Esophagus squamous epithelium (tissue), 5 donors: ENCODE data around the gene IFNL1. TPM values are rescaled to one million over a fixed set of nuclear protein-coding genes. Genes with fewer than 3 reads are reported as not detected.
"Not testable (repeated sequence)": the region's sequence is repeated elsewhere in the genome, so short reads cannot be mapped to it uniquely, and the experiment has no call there.

ENCODE experiments used
- DNase-seq: peaks from one replicate; lab custom pipeline; 2025; lab: John Stamatoyannopoulos, UW
- H3K27ac ChIP-seq, 4 donors: fragments of 200-600 bp; sonication (generic); one replicate each; pipeline ENCODE4 v1.5.1; 2016 to 2019; ENCODE audit warnings: mild to moderate bottlenecking in 1 of 4
- H3K27me3 ChIP-seq, 4 donors: fragments of 200-600 bp; sonication (generic); 1 replicate in 3 of 4; 2 replicates in 1 of 4; pipeline versions ENCODE4 v1.5.1 to v1.6.0; 2017 to 2021; ENCODE audit warnings: antibody characterized with exemption in 1 of 4
- H3K36me3 ChIP-seq, 3 donors: fragments of 200-600 bp; sonication (generic); one replicate each; pipeline ENCODE4 v1.5.1; 2016 to 2019
- H3K4me1 ChIP-seq, 3 donors: fragments of 200-600 bp; sonication (generic); one replicate each; pipeline ENCODE4 v1.5.1; 2017 to 2019
- H3K4me3 ChIP-seq, 4 donors: fragments of 200-600 bp; sonication (generic); 1 replicate in 3 of 4; 2 replicates in 1 of 4; pipeline ENCODE4 v1.5.1; 2016 to 2019; ENCODE audit warnings: mild to moderate bottlenecking in 2 of 4, moderate library complexity in 1 of 4
- H3K9me3 ChIP-seq, 3 donors: fragments of 200-600 bp; sonication (generic); one replicate each; pipeline ENCODE4 v1.5.1; 2016 to 2019
- CTCF ChIP-seq, 6 experiments: fragments of 450-650 bp in 4 of 6; fragments of 200-600 bp in 2 of 6; sonication (generic) in 2 of 6; IDR thresholded peaks; one replicate each; pipeline ENCODE4 v1.5.1; 2016 to 2019; ENCODE audit warnings: antibody characterized with exemption in 6 of 6, mild to moderate bottlenecking in 4 of 6, moderate library complexity in 4 of 6
- POLR2A ChIP-seq, 4 donors: fragments of 450-650 bp; IDR thresholded peaks; one replicate each; pipeline ENCODE4 v1.6.1; 2017; ENCODE audit warnings: antibody characterized with exemption in 4 of 4, mild to moderate bottlenecking in 4 of 4, moderate library complexity in 3 of 4
- WGBS, 2 donors: methylation state at CpG; one replicate each; pipeline ENCODE4 v1.1.5; 2018; 5-methylcytosine and 5-hydroxymethylcytosine counted together
- intact Hi-C: fragments of 100-400 bp; cut with DNase I; formaldehyde crosslinking; loops from one replicate; pipeline ENCODE4 v1.15.0; 2022
- total RNA-seq, 4 donors: library from RNA; depleted of rRNA; stranded (reverse); fragments of >200 nt; gene quantifications; one replicate each; pipeline ENCODE4 v1.1.0, GENCODE V29; 2016
- donor health status: DM: yes; HTN: yes; CAD: no.

Gene IFNL1
- total RNA-seq, 4 donors from 2014 or later: not detected

DNA sequence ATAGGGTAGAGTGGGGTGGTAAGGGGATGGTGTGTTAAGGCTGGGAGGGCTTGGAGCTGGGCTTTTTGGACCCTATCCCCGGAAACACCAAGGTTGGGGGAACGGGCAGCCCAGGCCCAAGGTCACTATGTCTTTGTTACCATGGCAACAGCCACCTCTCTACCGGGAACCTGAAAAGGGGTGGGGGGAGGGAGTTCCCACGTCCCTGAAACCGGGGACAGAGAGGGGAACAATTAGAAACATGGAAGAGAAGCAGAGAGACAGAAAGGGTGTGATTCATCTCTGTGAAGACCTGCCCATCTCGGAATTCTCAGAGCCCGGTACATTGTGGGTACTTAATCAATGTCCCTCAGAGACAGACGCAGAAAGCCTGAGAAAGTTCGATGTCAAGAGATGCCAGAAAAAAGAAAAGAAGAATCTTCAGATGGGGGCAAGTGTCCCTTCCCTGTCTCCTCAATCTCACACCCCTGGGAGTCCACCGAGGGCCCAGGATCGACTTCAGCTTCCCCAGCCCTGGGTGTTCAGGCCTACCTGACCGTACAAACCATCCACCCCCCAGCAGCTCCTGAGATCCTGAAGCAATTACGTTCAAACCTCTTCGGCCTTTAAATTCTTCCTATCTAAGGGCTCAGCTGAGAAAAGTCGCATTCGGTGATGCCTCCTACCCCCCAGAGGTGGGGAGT lies 31.3 kb downstream of the IFNL1 start:
- DNase-seq: no peak
- TF ChIP-seq CTCF (IDR thresholded peaks at IDR 0.05): no peak
- no peak for TF ChIP-seq POLR2A (IDR thresholded peaks at IDR 0.05)
- H3K27ac ChIP-seq: no peak overlapping the region
- 64 to 73% methylated on average over 15 to 16 of the region's 16 CpGs for WGBS, 2 donors
- intact Hi-C loops: loop anchor here (5.0 to 10.0 kb wide), 2 partner anchors 205 to 363 kb away; no protein-coding TSS in a partner anchor
- no peak overlapping the region for H3K4me3 ChIP-seq
- no peaks in the 10 kb centered on the region for H3K36me3 ChIP-seq
- H3K27me3 ChIP-seq: peaks cover 0 to 4% (median 0%) of the 10 kb centered on the region in 4 donors
- H3K9me3 ChIP-seq: no peaks in the 10 kb centered on the region
- peaks cover 0 to 8% (median 0%) of the 10 kb centered on the region in 3 donors for H3K4me1 ChIP-seq

DNA sequence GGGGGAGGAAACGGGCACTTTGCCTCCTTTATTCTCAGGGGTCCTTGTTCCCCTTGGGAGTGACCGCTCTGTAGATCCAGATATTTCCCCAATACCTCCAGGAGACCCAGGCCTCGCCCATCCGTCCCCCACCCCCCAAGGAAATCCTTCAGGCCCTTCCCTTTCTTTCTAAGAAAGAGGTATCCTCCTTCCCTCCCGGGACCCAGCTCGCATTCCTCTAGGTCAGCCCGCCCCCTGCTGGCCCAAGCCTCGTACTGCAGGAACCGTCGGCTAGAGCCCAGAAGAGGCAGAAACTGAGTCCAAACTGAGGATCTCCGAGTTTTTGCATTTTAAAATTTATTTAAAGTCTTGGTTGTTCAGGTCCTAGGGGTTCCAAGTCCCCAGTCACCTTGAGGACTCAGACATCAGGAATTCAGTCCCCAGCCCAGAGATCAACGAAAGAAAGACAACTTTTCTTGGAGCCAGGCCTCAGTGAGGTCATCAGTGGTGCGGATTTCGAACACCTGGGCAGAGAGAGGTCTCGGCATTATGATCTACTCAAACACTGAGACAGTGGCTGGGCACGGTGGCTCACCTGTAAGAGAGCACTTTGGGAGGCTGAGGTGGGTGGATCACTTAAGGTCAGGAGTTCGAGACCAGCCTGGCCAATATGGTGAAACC lies 32.0 kb downstream of the IFNL1 start:
- TF ChIP-seq POLR2A (IDR thresholded peaks at IDR 0.05): no peak
- TF ChIP-seq CTCF (IDR thresholded peaks at IDR 0.05): peak; percentile 82 to 98 (median 97)
- WGBS, 2 donors: 27 to 41% methylated on average over 12 to 14 of the region's 17 CpGs
- peaks cover 0 to 8% (median 0%) of the 10 kb centered on the region in 3 donors for H3K4me1 ChIP-seq
- DNase-seq: no peak
- H3K9me3 ChIP-seq: no peaks in the 10 kb centered on the region
- no peaks in the 10 kb centered on the region for H3K36me3 ChIP-seq
- no peak overlapping the region for H3K27ac ChIP-seq
- peaks cover 0 to 4% (median 0%) of the 10 kb centered on the region in 4 donors for H3K27me3 ChIP-seq
- intact Hi-C loops: loop anchor here (5.0 to 10.0 kb wide), 2 partner anchors 206 to 363 kb away; no protein-coding TSS in a partner anchor
- H3K4me3 ChIP-seq: no peak overlapping the region

- peaks cover 0 to 16% (median 0%) of the 10 kb centered on the region in 3 donors for H3K4me1 ChIP-seq
- no peaks in the 10 kb centered on the region for H3K9me3 ChIP-seq
- H3K27me3 ChIP-seq: peaks cover 0 to 4% (median 0%) of the 10 kb centered on the region in 4 donors
- no peak overlapping the region for H3K4me3 ChIP-seq
- intact Hi-C loops: loop anchor here (5.0 to 10.0 kb wide), 2 partner anchors 208 to 365 kb away; no protein-coding TSS in a partner anchor
- 81 to 84% methylated on average over 7 of the region's 7 CpGs for WGBS, 2 donors
- no peak for TF ChIP-seq CTCF (IDR thresholded peaks at IDR 0.05)
- no peaks in the 10 kb centered on the region for H3K36me3 ChIP-seq
- no peak overlapping the region for H3K27ac ChIP-seq
- no peak for DNase-seq
Measured at GRCh38 chr19:39329948-39330347, 33.7 kb downstream of the IFNL1 start.

DNA sequence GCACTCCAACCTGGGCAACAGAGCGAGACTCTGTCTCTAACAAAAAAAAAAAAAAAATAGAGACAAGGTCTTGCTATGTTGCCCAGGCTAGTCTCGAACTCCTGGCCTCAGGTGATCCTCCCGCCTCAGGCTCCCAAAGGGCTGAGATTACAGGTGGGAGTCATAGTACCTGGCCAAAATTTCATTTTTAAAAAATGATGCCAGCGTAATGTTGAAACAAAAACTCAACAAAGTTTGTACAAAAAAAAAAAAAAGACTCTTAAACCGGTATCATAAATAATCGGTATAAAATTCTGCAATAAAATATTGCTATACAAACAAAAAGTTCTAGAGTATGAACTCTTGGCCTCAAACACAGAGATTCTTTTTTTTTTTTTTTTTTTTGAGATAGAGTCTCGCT lies 36.1 kb downstream of the IFNL1 start:
- no peaks in the 10 kb centered on the region for H3K9me3 ChIP-seq
- peaks cover 0 to 4% (median 0%) of the 10 kb centered on the region in 4 donors for H3K27me3 ChIP-seq
- no peak overlapping the region for H3K27ac ChIP-seq
- TF ChIP-seq POLR2A (IDR thresholded peaks at IDR 0.05) (no peak), CTCF (IDR thresholded peaks at IDR 0.05) (no peak)
- intact Hi-C loops: no loop called here
- peaks cover under 1 to 16% (median 4%) of the 10 kb centered on the region in 3 donors for H3K4me1 ChIP-seq
- no peaks in the 10 kb centered on the region for H3K36me3 ChIP-seq
- DNase-seq: no peak
- no peak overlapping the region for H3K4me3 ChIP-seq
- 80 to 87% methylated on average over 7 of the region's 7 CpGs for WGBS, 2 donors

DNA sequence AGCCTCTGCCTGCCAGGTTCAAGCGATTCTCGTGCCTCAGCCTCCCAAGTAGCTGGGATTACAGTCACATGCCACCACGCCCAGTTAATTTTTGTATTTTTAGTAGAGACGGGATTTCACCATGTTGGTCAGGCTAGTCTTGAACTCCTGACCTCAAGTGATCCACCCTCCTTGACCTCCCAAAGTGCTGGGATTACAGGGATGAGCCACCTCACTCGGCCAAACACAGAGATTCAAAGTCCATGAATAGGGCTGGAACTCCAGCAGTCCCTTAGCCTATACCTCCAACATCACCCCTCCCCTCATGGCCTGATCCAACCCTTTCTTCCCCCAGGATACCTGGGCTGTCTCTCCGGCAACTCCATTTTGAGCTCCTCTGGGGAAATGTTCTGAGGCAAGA lies 36.5 kb downstream of the IFNL1 start:
- H3K9me3 ChIP-seq, H3K27me3 ChIP-seq, H3K4me3 ChIP-seq, DNase-seq, H3K36me3 ChIP-seq, H3K27ac ChIP-seq, intact Hi-C loops: not testable (repeated sequence)
- H3K4me1 ChIP-seq: peaks cover 4 to 15% (median 4%) of the 10 kb centered on the region in 3 donors
- 74 to 78% methylated on average over 6 of the region's 6 CpGs for WGBS, 2 donors
